CD14-positive monocyte (primary cell): ENCODE measurements around the gene MALAT1. TPM values are rescaled to one million over a fixed set of nuclear protein-coding genes. Genes with fewer than 3 reads are reported as not detected.

Source experiments
- DNase-seq, 3 donors: peaks; one replicate each; pipeline ENCODE4 v3.0.0-alpha.2; 2011 to 2022
- H2AFZ ChIP-seq: 2 replicates; pipeline ENCODE4 v1.6.0; 2012; ENCODE audit warnings: mild to moderate bottlenecking, low read depth, low read length, inconsistent platforms; ENCODE audit not compliant: insufficient read depth, poor library complexity, severe bottlenecking
- H3K27ac ChIP-seq, 2 donors: 1 replicate in 1 of 2; 2 replicates in 1 of 2; pipeline ENCODE4 v1.5.1; 2012 to 2013; ENCODE audit warnings: low read length in 2 of 2, control low read depth in 1 of 2, inconsistent platforms in 1 of 2, low read depth in 1 of 2, mild to moderate bottlenecking in 1 of 2
- H3K27me3 ChIP-seq, 2 donors: one replicate each; pipeline versions ENCODE4 v1.6.0 to v1.6.1; 2011 to 2013; ENCODE audit warnings: low read length in 2 of 2; ENCODE audit not compliant: control insufficient read depth in 2 of 2, insufficient read depth in 2 of 2
- H3K36me3 ChIP-seq, 2 donors: replicated peaks in 1 of 2; 1 replicate in 1 of 2; 2 replicates in 1 of 2; pipeline versions ENCODE4 v1.5.1 to v1.6.1; 2012 to 2013; ENCODE audit warnings: low read length in 2 of 2, control low read depth in 1 of 2, inconsistent platforms in 1 of 2, mild to moderate bottlenecking in 1 of 2; ENCODE audit not compliant: insufficient read depth in 2 of 2, control insufficient read depth in 1 of 2
- H3K4me1 ChIP-seq, 2 donors: 1 replicate in 1 of 2; 2 replicates in 1 of 2; pipeline versions ENCODE4 v1.5.1 to v1.6.1; 2012 to 2013; ENCODE audit warnings: low read length in 2 of 2, control low read depth in 1 of 2, inconsistent platforms in 1 of 2, mild to moderate bottlenecking in 1 of 2, moderate library complexity in 1 of 2; ENCODE audit not compliant: insufficient read depth in 2 of 2, control insufficient read depth in 1 of 2
- H3K4me2 ChIP-seq: replicated peaks from 2 replicates; pipeline ENCODE3; 2012; ENCODE audit warnings: low read length, moderate library complexity, mild to moderate bottlenecking; ENCODE audit not compliant: poor library complexity, severe bottlenecking; ENCODE audit errors: extremely low read depth
- H3K4me3 ChIP-seq, 3 experiments: fragments of 200-600 bp in 1 of 3; sonication (generic) in 1 of 3; replicated peaks in 1 of 3; 1 replicate in 2 of 3; 2 replicates in 1 of 3; pipeline ENCODE4 v1.5.1; 2011 to 2013; ENCODE audit warnings: low read length in 3 of 3, mild to moderate bottlenecking in 3 of 3, control low read depth in 2 of 3, low read depth in 2 of 3, inconsistent platforms in 1 of 3, moderate library complexity in 1 of 3
- H3K79me2 ChIP-seq: 2 replicates; pipeline ENCODE4 v1.6.0; 2012; ENCODE audit warnings: mild to moderate bottlenecking, control low read depth, inconsistent platforms, low read length, moderate library complexity; ENCODE audit not compliant: insufficient read depth
- H3K9ac ChIP-seq: 2 replicates; pipeline ENCODE4 v1.6.0; 2017; ENCODE audit warnings: low read length, mild to moderate bottlenecking; ENCODE audit not compliant: insufficient read depth, poor library complexity, severe bottlenecking
- H3K9me3 ChIP-seq, 2 donors: replicated peaks in 1 of 2; 1 replicate in 1 of 2; 2 replicates in 1 of 2; pipeline versions ENCODE4 v1.5.1 to v1.6.1; 2012 to 2013; ENCODE audit warnings: low read length in 2 of 2, control low read depth in 1 of 2; ENCODE audit not compliant: control insufficient read depth in 1 of 2, insufficient read depth in 1 of 2
- H4K20me1 ChIP-seq: 2 replicates; pipeline ENCODE4 v1.6.0; 2012; ENCODE audit warnings: mild to moderate bottlenecking, low read length, control low read depth, moderate library complexity; ENCODE audit not compliant: insufficient read depth
- H3K27ac Mint-ChIP-seq, 7 donors: one replicate each; pipeline ENCODE4 v1.8.0; 2020; ENCODE audit warnings: mild to moderate bottlenecking in 7 of 7, mixed read lengths in 7 of 7, moderate library complexity in 6 of 7, inconsistent platforms in 2 of 7
- H3K27me3 Mint-ChIP-seq, 3 donors: one replicate each; pipeline ENCODE4 v1.8.0; 2021 to 2022; ENCODE audit warnings: low read depth in 3 of 3, mild to moderate bottlenecking in 3 of 3, mixed read lengths in 3 of 3, moderate library complexity in 3 of 3, inconsistent platforms in 1 of 3
- H3K36me3 Mint-ChIP-seq, 2 donors: one replicate each; pipeline ENCODE4 v1.8.0; 2020; ENCODE audit warnings: mixed read lengths in 2 of 2, inconsistent platforms in 1 of 2, mild to moderate bottlenecking in 1 of 2
- H3K4me1 Mint-ChIP-seq: one replicate; pipeline ENCODE4 v1.8.0; 2020; ENCODE audit warnings: mild to moderate bottlenecking, mixed read lengths
- H3K4me3 Mint-ChIP-seq, 2 donors: one replicate each; pipeline ENCODE4 v1.8.0; 2020; ENCODE audit warnings: mild to moderate bottlenecking in 2 of 2, mixed read lengths in 2 of 2, moderate library complexity in 1 of 2
- H3K9me3 Mint-ChIP-seq, 7 donors: one replicate each; pipeline ENCODE4 v1.8.0; 2020 to 2022; ENCODE audit warnings: mixed read lengths in 7 of 7, mild to moderate bottlenecking in 6 of 7, moderate library complexity in 6 of 7, inconsistent platforms in 2 of 7
- CTCF ChIP-seq: fragments of 200-600 bp; IDR thresholded peaks from one replicate; pipeline ENCODE4 v1.8.0; 2022; ENCODE audit warnings: antibody characterized with exemption, mild to moderate bottlenecking
- WGBS: methylation state at CpG from one replicate; pipeline ENCODE4 v1.1.5; 2013; ENCODE audit warnings: missing lambda C conversion rate; ENCODE audit not compliant: insufficient coverage; 5-methylcytosine and 5-hydroxymethylcytosine counted together
- intact Hi-C, 2 donors: fragments of 100-400 bp; cut with micrococcal nuclease; formaldehyde crosslinking; loops; one replicate each; pipeline versions ENCODE4 v1.15.0 to v1.15.1; 2023
- polyA plus RNA-seq, 3 donors: library from polyadenylated mRNA; depleted of rRNA in 1 of 3; unstranded in 2 of 3; stranded (reverse) in 1 of 3; fragments of 300-500 nt in 2 of 3; fragments of >200 nt in 1 of 3; fragmentation: Illumina TruSeq in 2 of 3; gene quantifications; 1 replicate in 2 of 3; 2 replicates in 1 of 3; pipeline ENCODE4 v1.2.3, GENCODE V29; 2012 to 2021

Gene MALAT1
- polyA plus RNA-seq, 3 donors: 263 to 815 (median 554) TPM

GRCh38 chr11:65482306-65482850, 16.5 kb upstream of the MALAT1 start:
- H3K4me1 Mint-ChIP-seq: peaks cover 30% of the 10 kb centered on the region
- peaks cover 28 to 38% of the 10 kb centered on the region in 2 donors for H3K4me1 ChIP-seq

GRCh38 chr11:65485920-65486219, 13.0 kb upstream of the MALAT1 start:
- Histone ChIP-seq H3K36me3 (no peaks in the 10 kb centered on the region), H3K79me2 (peaks cover 12% of the 10 kb centered on the region), H2AFZ (no peak overlapping the region), H4K20me1 (no peaks in the 10 kb centered on the region), H3K27ac (no peak overlapping the region), H3K9ac (no peak overlapping the region), H3K4me1 (peaks cover 35 to 49% of the 10 kb centered on the region in 2 donors), H3K9me3 (no peaks in the 10 kb centered on the region), H3K4me2 (no peak overlapping the region), H3K27me3 (no peaks in the 10 kb centered on the region), H3K4me3 (no peak overlapping the region)
- Mint-ChIP-seq H3K9me3 (no peaks in the 10 kb centered on the region), H3K36me3 (no peaks in the 10 kb centered on the region), H3K4me1 (peaks cover 36% of the 10 kb centered on the region), H3K27me3 (peaks cover 0 to 3% (median 0%) of the 10 kb centered on the region in 3 donors), H3K27ac (no peak overlapping the region), H3K4me3 (no peak overlapping the region)
- no peak for TF ChIP-seq CTCF
- DNase-seq: no peak
- WGBS: 80% methylated on average over 1 of the region's 5 CpGs
- intact Hi-C loops: no loop called here

More at GRCh38 chr11:65482306-65482850, 16.5 kb upstream of the MALAT1 start:
- TF ChIP-seq CTCF: no peak
- Mint-ChIP-seq H3K36me3 (no peaks in the 10 kb centered on the region), H3K4me3 (peak overlapping the region in 1 of 2 donors; percentile 15), H3K27ac (no peak overlapping the region), H3K9me3 (no peaks in the 10 kb centered on the region), H3K27me3 (peaks cover 0 to 4% (median 0%) of the 10 kb centered on the region in 3 donors)
- no peak overlapping the region for H3K4me3 ChIP-seq
- H3K9me3 ChIP-seq: no peaks in the 10 kb centered on the region
- 90% methylated on average over 2 of the region's 2 CpGs for WGBS
- H3K9ac ChIP-seq: no peak overlapping the region
- H2AFZ ChIP-seq: no peak overlapping the region
- H3K27ac ChIP-seq: no peak overlapping the region
- no peaks in the 10 kb centered on the region for H4K20me1 ChIP-seq
- no peaks in the 10 kb centered on the region for H3K27me3 ChIP-seq
- no peak for DNase-seq
- H3K4me2 ChIP-seq: no peak overlapping the region
- peaks cover 6% of the 10 kb centered on the region for H3K79me2 ChIP-seq
- intact Hi-C loops: no loop called here
- no peaks in the 10 kb centered on the region for H3K36me3 ChIP-seq
